Osteoblast (primary cell): ENCODE results near the gene RFX2. TPM values are rescaled to one million over a fixed set of nuclear protein-coding genes. Genes with fewer than 3 reads are reported as not detected.
A peak's percentile ranks its signal among the peaks of the same experiment; 100 is the strongest.
"Not testable (repeated sequence)": the region's sequence is repeated elsewhere in the genome, so short reads cannot be mapped to it uniquely, and the experiment has no call there.

Experiments
- DNase-seq: peaks from one replicate; pipeline ENCODE4 v3.0.0; 2011; ENCODE audit warnings: low spot score, mixed read lengths; ENCODE audit not compliant: insufficient read length; ENCODE audit errors: missing footprints
- H2AFZ ChIP-seq: 2 replicates; pipeline ENCODE4 v1.6.0; 2011; ENCODE audit warnings: mild to moderate bottlenecking, low read length
- H3K27ac ChIP-seq: 2 replicates; pipeline ENCODE4 v1.5.1; 2011; ENCODE audit warnings: mild to moderate bottlenecking, low read depth, low read length, moderate library complexity
- H3K27me3 ChIP-seq: 2 replicates; pipeline ENCODE4 v1.6.0; 2012; ENCODE audit warnings: mild to moderate bottlenecking, control low read depth, inconsistent platforms, low read length, moderate library complexity; ENCODE audit not compliant: insufficient read depth
- H3K36me3 ChIP-seq: 2 replicates; pipeline ENCODE4 v1.5.1; 2011; ENCODE audit warnings: mild to moderate bottlenecking, low read length, control low read depth, moderate library complexity; ENCODE audit not compliant: insufficient read depth
- H3K4me1 ChIP-seq: 2 replicates; pipeline ENCODE4 v1.5.1; 2011; ENCODE audit warnings: mild to moderate bottlenecking, low read length, control low read depth, moderate library complexity; ENCODE audit not compliant: insufficient read depth
- H3K4me2 ChIP-seq: 2 replicates; pipeline ENCODE4 v1.6.0; 2011; ENCODE audit warnings: mild to moderate bottlenecking, low read length; ENCODE audit not compliant: insufficient read depth
- H3K4me3 ChIP-seq: fragments of 200-600 bp; sonication (generic); 3 replicates; pipeline ENCODE4 v1.5.1; 2012; ENCODE audit warnings: mild to moderate bottlenecking, low read length, inconsistent platforms; ENCODE audit not compliant: insufficient read depth
- H3K79me2 ChIP-seq: 2 replicates; pipeline ENCODE4 v1.6.0; 2012; ENCODE audit warnings: mild to moderate bottlenecking, low read length, control low read depth, inconsistent platforms; ENCODE audit not compliant: insufficient read depth
- H3K9me3 ChIP-seq: 2 replicates; pipeline ENCODE4 v1.5.1; 2011; ENCODE audit warnings: low read depth, low read length, control low read depth
- H4K20me1 ChIP-seq: 2 replicates; pipeline ENCODE4 v1.6.0; 2012; ENCODE audit warnings: mild to moderate bottlenecking, low read length, control low read depth; ENCODE audit not compliant: insufficient read depth
- total RNA-seq: library from RNA; depleted of rRNA; stranded (reverse); fragments of >200 nt; gene quantifications from 2 replicates; pipeline ENCODE4 v1.2.3, GENCODE V29; 2012
- TF ChIP-seq, protein P1 (sequence below): IDR thresholded peaks from 2 replicates; pipeline ENCODE4 v1.5.1; 2011; ENCODE audit warnings: mild to moderate bottlenecking, low read depth, low read length, moderate library complexity; ENCODE audit errors: extremely low read depth

Gene RFX2
- total RNA-seq, 1 donor = 6.2 TPM

DNA sequence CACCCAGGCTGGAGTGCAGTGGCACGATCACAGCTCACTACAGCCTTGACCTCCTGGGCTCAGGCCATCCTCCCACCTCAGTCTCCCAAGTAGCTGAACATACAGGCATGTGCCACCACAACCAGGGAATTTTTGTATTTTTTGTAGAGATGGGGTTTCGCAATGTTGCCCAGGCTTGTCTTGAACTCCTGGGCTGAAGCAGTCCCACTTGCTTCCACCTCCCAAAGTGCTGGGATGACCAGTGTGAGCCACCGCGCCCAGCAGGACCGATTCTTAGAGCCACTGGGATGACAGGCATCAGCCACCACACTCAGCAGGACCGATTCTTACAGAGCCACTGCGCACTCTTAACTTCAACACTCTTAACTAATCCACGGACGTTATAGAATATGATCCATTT, 77.5 kb downstream of the RFX2 start:
- no peak overlapping the region for H2AFZ ChIP-seq
- no peak overlapping the region for H3K4me3 ChIP-seq
- H3K27me3 ChIP-seq = no peaks in the 10 kb centered on the region
- no peak overlapping the region for H3K4me2 ChIP-seq
- H3K79me2 ChIP-seq = no peaks in the 10 kb centered on the region
- no peaks in the 10 kb centered on the region for H4K20me1 ChIP-seq
- no peaks in the 10 kb centered on the region for H3K9me3 ChIP-seq
- TF ChIP-seq, protein P1, sequence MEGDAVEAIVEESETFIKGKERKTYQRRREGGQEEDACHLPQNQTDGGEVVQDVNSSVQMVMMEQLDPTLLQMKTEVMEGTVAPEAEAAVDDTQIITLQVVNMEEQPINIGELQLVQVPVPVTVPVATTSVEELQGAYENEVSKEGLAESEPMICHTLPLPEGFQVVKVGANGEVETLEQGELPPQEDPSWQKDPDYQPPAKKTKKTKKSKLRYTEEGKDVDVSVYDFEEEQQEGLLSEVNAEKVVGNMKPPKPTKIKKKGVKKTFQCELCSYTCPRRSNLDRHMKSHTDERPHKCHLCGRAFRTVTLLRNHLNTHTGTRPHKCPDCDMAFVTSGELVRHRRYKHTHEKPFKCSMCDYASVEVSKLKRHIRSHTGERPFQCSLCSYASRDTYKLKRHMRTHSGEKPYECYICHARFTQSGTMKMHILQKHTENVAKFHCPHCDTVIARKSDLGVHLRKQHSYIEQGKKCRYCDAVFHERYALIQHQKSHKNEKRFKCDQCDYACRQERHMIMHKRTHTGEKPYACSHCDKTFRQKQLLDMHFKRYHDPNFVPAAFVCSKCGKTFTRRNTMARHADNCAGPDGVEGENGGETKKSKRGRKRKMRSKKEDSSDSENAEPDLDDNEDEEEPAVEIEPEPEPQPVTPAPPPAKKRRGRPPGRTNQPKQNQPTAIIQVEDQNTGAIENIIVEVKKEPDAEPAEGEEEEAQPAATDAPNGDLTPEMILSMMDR = no peak
- peaks cover 9% of the 10 kb centered on the region for H3K4me1 ChIP-seq
- no peak overlapping the region for H3K27ac ChIP-seq
- H3K36me3 ChIP-seq = no peaks in the 10 kb centered on the region
- DNase-seq = no peak

DNA sequence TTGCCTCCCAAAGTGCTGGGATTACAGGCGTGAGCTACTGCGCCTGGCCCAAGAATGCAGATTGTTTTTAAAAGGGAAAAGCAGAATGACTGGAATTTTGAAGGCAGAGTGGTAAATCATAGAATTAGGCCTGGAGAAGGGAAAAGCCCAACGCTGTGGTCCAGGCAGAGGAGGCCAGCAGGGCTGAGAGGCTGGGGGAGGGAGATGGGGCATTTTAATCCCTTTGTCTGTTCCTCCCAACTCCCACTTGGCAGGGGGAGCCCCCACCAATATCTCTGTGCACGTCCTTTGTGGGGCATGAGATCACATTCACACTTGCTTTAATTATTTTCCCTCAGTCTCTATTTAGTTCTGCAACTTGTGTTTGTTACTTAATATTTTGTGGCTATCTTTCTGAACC, 77.9 kb downstream of the RFX2 start:
- no peaks in the 10 kb centered on the region for H3K9me3 ChIP-seq
- no peak for DNase-seq
- H3K4me2 ChIP-seq = no peak overlapping the region
- H3K27ac ChIP-seq = no peak overlapping the region
- H3K79me2 ChIP-seq = no peaks in the 10 kb centered on the region
- no peak overlapping the region for H3K4me3 ChIP-seq
- TF ChIP-seq, protein P1 = no peak
- H4K20me1 ChIP-seq = no peaks in the 10 kb centered on the region
- peaks cover 9% of the 10 kb centered on the region for H3K4me1 ChIP-seq
- no peak overlapping the region for H2AFZ ChIP-seq
- no peaks in the 10 kb centered on the region for H3K36me3 ChIP-seq
- no peaks in the 10 kb centered on the region for H3K27me3 ChIP-seq

DNA sequence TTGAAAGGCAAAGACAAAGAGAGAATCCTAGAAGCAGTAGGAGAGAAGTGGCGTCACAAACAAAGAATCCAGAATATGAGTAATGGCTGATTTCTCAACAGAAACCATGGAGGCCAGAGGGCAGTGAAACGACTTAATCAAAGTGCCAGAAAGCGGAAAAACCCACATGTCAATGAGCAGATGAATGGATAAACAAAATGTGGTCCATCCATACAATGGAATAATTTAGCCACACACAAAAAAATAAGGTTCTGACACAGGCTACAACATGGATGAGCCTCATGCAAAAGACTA, 80.1 kb downstream of the RFX2 start:
- no peak overlapping the region for H3K4me2 ChIP-seq
- H2AFZ ChIP-seq = peak overlapping the region; percentile 64
- peak; percentile 82 for DNase-seq
- TF ChIP-seq, protein P1 = no peak
- peaks cover 9% of the 10 kb centered on the region for H3K4me1 ChIP-seq
- H3K27ac ChIP-seq = peak overlapping the region; percentile 56
- H3K36me3 ChIP-seq = no peaks in the 10 kb centered on the region
- no peaks in the 10 kb centered on the region for H3K9me3 ChIP-seq
- no peak overlapping the region for H3K4me3 ChIP-seq
- H4K20me1 ChIP-seq = no peaks in the 10 kb centered on the region
- no peaks in the 10 kb centered on the region for H3K79me2 ChIP-seq
- no peaks in the 10 kb centered on the region for H3K27me3 ChIP-seq

DNA sequence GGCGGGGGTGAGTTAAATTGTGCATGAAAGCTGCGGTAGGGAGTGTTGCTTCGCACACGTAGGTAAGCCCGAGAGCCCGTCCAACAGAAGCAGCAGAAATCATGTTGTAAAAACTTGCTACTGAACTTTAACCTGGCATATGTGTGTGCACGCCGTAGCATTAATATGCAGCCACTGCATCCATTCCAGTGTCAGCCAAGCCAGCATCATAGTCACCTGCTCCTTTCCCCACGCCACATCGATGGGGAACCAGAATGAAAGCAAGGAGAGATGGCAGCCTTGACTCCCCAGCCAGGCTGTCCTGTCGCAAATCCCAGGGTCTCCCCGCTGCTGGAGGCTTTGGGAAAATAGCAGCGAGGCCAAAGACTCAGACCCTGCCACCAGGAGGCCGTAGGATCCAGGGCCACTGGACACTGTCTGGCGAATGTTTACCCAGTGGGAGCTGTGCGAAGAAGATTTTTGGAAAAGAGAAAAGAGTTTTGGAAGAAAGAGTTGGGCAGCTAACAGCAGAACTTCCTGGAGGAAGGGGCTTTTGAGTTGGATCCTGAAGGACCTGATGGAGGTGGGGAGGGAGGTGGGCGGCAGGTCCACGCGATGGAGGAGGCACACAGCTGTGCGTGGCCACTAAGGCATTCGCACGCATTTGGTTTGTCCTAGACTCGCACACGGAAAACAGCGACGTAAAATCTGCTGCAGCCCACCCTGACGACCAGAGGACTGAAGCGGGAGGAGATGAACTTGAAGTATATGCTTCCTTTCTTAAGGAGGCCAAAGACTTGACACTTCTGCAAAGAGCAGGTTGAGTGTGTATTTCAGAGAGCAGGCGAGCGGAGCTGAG, 83.7 kb downstream of the RFX2 start:
- Histone ChIP-seq H4K20me1 (no peaks in the 10 kb centered on the region), H2AFZ (no peak overlapping the region), H3K4me2 (no peak overlapping the region), H3K4me3 (no peak overlapping the region), H3K4me1 (peaks cover 25% of the 10 kb centered on the region), H3K36me3 (no peaks in the 10 kb centered on the region), H3K9me3 (no peaks in the 10 kb centered on the region), H3K27ac (no peak overlapping the region), H3K79me2 (no peaks in the 10 kb centered on the region), H3K27me3 (no peaks in the 10 kb centered on the region)
- TF ChIP-seq, protein P1 = no peak
- DNase-seq = no peak

DNA sequence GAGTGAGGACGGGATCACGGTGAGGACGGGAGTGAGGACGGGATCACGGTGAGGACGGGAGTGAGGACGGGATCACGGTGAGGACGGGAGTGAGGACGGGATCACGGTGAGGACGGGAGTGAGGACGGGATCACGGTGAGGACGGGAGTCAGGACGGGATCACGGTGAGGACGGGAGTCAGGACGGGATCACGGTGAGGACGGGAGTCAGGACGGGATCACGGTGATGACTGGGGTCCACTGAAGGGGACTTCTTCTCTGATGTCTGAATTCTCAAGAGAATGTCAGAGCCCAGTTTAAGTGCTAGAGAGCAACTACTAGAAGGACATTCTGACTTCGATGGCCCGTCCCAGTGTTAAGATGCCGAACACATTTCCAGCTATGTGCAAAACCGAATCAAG, 85.5 kb downstream of the RFX2 start:
- H3K27ac ChIP-seq = not testable (repeated sequence)

More for the DNA sequence above, 85.5 kb downstream of the RFX2 start:
- not testable (repeated sequence) for H3K4me2 ChIP-seq, H3K27me3 ChIP-seq, H3K36me3 ChIP-seq, DNase-seq, H3K9me3 ChIP-seq, H2AFZ ChIP-seq, H3K4me3 ChIP-seq, H3K79me2 ChIP-seq, H4K20me1 ChIP-seq
- H3K4me1 ChIP-seq = peaks cover 18% of the 10 kb centered on the region
